Common myeloid progenitor, CD34-positive (primary cell): ENCODE results near the gene TUBGCP6.

Experiments used
- CTCF ChIA-PET: fragments of 350-600 bp; sonication (Branson Sonifier 250); formaldehyde crosslinking; loops from one replicate; lab custom pipeline; 2021; ENCODE audit warnings: antibody characterized with exemption; lab: Charles Lee
- POLR2A ChIA-PET: fragments of 350-600 bp; sonication (Branson Sonifier 250); formaldehyde crosslinking; loops from one replicate; lab custom pipeline; 2021; ENCODE audit warnings: antibody characterized with exemption; lab: Charles Lee
- DNase-seq, 3 donors: peaks; one replicate each; pipeline versions ENCODE4 v3.0.0 to v3.0.0-alpha.2; 2013
- H3K27ac ChIP-seq, 2 experiments: 1 replicate in 1 of 2; 2 replicates in 1 of 2; pipeline ENCODE4 v1.7.0; 2013; ENCODE audit warnings: inconsistent platforms in 2 of 2, low read length in 2 of 2, mild to moderate bottlenecking in 2 of 2, low read depth in 1 of 2, moderate library complexity in 1 of 2; ENCODE audit not compliant: severe bottlenecking in 2 of 2, insufficient read depth in 1 of 2, poor library complexity in 1 of 2
- H3K27me3 ChIP-seq, 5 experiments: replicated peaks in 2 of 5; 1 replicate in 3 of 5; 2 replicates in 2 of 5; pipeline versions ENCODE4 v1.6.1 to v1.7.0; 2013; ENCODE audit warnings: low read length in 4 of 5, mild to moderate bottlenecking in 2 of 5, moderate library complexity in 2 of 5, inconsistent platforms in 1 of 5; ENCODE audit not compliant: insufficient read depth in 5 of 5, control insufficient read depth in 4 of 5
- H3K36me3 ChIP-seq, 4 experiments: 1 replicate in 2 of 4; 2 replicates in 2 of 4; pipeline versions ENCODE4 v1.6.1 to v1.7.0; 2013; ENCODE audit warnings: low read length in 3 of 4, control low read depth in 1 of 4, mild to moderate bottlenecking in 1 of 4; ENCODE audit not compliant: control insufficient read depth in 4 of 4, insufficient read depth in 4 of 4
- H3K4me1 ChIP-seq, 4 experiments: 1 replicate in 3 of 4; 2 replicates in 1 of 4; pipeline versions ENCODE4 v1.6.1 to v1.7.1; 2013; ENCODE audit warnings: low read length in 3 of 4, mild to moderate bottlenecking in 3 of 4, control low read depth in 1 of 4, inconsistent platforms in 1 of 4, moderate library complexity in 1 of 4; ENCODE audit not compliant: control insufficient read depth in 4 of 4, insufficient read depth in 4 of 4; ENCODE audit errors: control extremely low read depth in 1 of 4
- H3K4me3 ChIP-seq, 7 experiments: 1 replicate in 4 of 7; 2 replicates in 3 of 7; pipeline versions ENCODE4 v1.5.1 to v1.7.0; 2013; ENCODE audit warnings: mild to moderate bottlenecking in 7 of 7, low read length in 6 of 7, moderate library complexity in 6 of 7, inconsistent platforms in 2 of 7, low read depth in 2 of 7, control low read depth in 1 of 7; ENCODE audit not compliant: insufficient read depth in 4 of 7, control insufficient read depth in 1 of 7; ENCODE audit errors: extremely low read depth in 1 of 7
- H3K9me3 ChIP-seq, 5 experiments: 1 replicate in 4 of 5; 2 replicates in 1 of 5; pipeline versions ENCODE4 v1.6.1 to v1.7.1; 2013; ENCODE audit warnings: low read length in 4 of 5, mild to moderate bottlenecking in 2 of 5, inconsistent platforms in 1 of 5, low read depth in 1 of 5, moderate library complexity in 1 of 5; ENCODE audit not compliant: control insufficient read depth in 4 of 5, insufficient read depth in 2 of 5; ENCODE audit errors: control extremely low read depth in 1 of 5
- WGBS: methylation state at CpG from one replicate; pipeline ENCODE4 v1.1.5; 2013; ENCODE audit not compliant: insufficient coverage; 5-methylcytosine and 5-hydroxymethylcytosine counted together

TUBGCP6 gene

DNA sequence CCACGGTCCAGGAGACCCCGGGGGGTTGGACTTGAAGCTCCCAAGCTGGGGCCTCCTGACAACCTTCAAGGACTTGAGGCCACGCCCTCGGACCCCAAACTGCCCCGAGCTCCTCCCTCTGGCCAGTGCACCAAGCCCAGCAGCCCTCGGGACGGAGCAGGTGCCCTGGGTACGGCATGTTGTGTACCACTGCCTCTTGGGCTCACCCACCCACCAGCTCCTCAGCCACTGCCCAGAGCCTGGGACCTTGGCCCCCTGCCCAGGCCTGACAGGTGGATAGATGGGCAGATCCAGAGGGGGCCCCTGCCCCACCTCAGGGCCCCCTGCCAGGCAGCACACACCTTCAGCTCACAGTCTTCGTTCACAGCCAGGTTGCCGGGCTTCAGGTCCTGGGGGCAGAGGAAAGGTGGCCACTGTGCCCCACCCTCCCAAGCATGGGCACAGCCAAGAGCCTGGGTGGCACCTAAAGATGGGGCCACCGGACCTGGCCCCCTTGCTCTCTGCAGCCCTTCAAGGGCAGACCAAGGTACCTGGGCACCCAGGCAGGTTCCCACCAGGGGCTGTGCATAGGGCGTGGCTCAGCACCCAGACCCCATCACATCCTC is 11.5 kb upstream of the TUBGCP6 start:
- H3K27ac ChIP-seq, result no peak overlapping the region
- no peaks in the 10 kb centered on the region for H3K27me3 ChIP-seq
- WGBS, result 94% methylated on average over 9 of the region's 12 CpGs
- peaks cover 0 to 49% (median 19%) of the 10 kb centered on the region in 4 experiments for H3K36me3 ChIP-seq
- DNase-seq, result no peak
- ChIA-PET POLR2A (no interaction called here), CTCF (interaction anchor here (0.9 to 1.2 kb wide), 2 partner anchors 20 to 85 kb away, joined by 3 to 4 read pairs; no protein-coding TSS in a partner anchor)
- H3K4me3 ChIP-seq, result no peak overlapping the region
- peaks cover 0 to 17% (median 15%) of the 10 kb centered on the region in 4 experiments for H3K4me1 ChIP-seq
- no peaks in the 10 kb centered on the region for H3K9me3 ChIP-seq

DNA sequence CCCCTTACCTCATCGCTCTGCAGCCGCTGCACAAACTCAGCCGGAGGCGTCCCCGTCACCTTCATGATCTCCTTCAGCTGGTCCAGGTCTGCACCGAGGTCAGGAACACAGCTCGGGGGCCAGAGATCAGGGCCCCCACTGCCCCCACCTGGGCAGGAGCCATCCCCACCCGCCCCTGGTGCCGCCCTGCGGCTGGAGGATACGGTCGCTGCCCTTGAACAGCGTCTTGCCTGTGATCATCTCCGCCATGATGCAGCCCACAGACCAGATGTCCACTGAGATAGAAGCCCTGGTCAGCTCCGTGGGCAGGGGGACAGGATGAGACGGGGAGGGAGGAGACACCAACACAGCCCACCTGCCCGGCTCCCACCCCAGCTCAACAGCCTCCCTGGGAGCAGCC is 10.8 kb upstream of the TUBGCP6 start:
- WGBS, result 96% methylated on average over 14 of the region's 17 CpGs
- DNase-seq, result no peak
- peaks cover 0 to 49% (median 19%) of the 10 kb centered on the region in 4 experiments for H3K36me3 ChIP-seq
- no peak overlapping the region for H3K27ac ChIP-seq
- CTCF ChIA-PET, result interaction anchor here (0.8 to 1.2 kb wide), 4 partner anchors 11 to 86 kb away, joined by 3 to 4 read pairs (median 3); partner anchors contain the start of gene TUBGCP6
- no peaks in the 10 kb centered on the region for H3K27me3 ChIP-seq
- peaks cover 0 to 19% (median 18%) of the 10 kb centered on the region in 4 experiments for H3K4me1 ChIP-seq
- POLR2A ChIA-PET, result no interaction called here
- no peak overlapping the region for H3K4me3 ChIP-seq
- no peaks in the 10 kb centered on the region for H3K9me3 ChIP-seq

- ChIA-PET CTCF (interaction anchor here (0.8 to 1.2 kb wide), 3 partner anchors 11 to 86 kb away, joined by 3 to 4 read pairs (median 3); partner anchors contain the start of gene TUBGCP6), POLR2A (no interaction called here)
- Histone ChIP-seq H3K9me3 (no peaks in the 10 kb centered on the region), H3K4me1 (peaks cover 0 to 19% (median 18%) of the 10 kb centered on the region in 4 experiments), H3K27me3 (no peaks in the 10 kb centered on the region), H3K4me3 (no peak overlapping the region), H3K27ac (no peak overlapping the region), H3K36me3 (peaks cover 0 to 49% (median 19%) of the 10 kb centered on the region in 4 experiments)
- WGBS, result 94% methylated on average over 16 of the region's 19 CpGs
- DNase-seq, result no peak
Observed at GRCh38 chr22:50255099-50255498, 10.3 kb upstream of the TUBGCP6 start.

GRCh38 chr22:50253941-50254340 is 9.1 kb upstream of the TUBGCP6 start:
- POLR2A ChIA-PET, result no interaction called here
- no peaks in the 10 kb centered on the region for H3K27me3 ChIP-seq
- 94% methylated on average over 5 of the region's 8 CpGs for whole genome bisulfite sequencing
- CTCF ChIA-PET, result interaction anchor here (0.6 to 1.6 kb wide), 4 partner anchors 53 to 215 kb away, joined by 3 to 8 read pairs (median 3); partner anchors contain the start of gene PLXNB2
- no peak overlapping the region for H3K27ac ChIP-seq
- DNase-seq, result no peak
- H3K36me3 ChIP-seq, result peaks cover 0 to 49% (median 22%) of the 10 kb centered on the region in 4 experiments
- H3K4me1 ChIP-seq, result peaks cover 0 to 29% (median 25%) of the 10 kb centered on the region in 4 experiments
- H3K9me3 ChIP-seq, result no peaks in the 10 kb centered on the region
- no peak overlapping the region for H3K4me3 ChIP-seq

- ChIA-PET CTCF (interaction anchor here (0.7 to 4.0 kb wide), 19 partner anchors 8 to 354 kb away, joined by 3 to 31 read pairs (median 4); partner anchors contain the start of genes DENND6B, MAPK12, PLXNB2 and SCO2), POLR2A (interaction anchor here (0.6 to 1.4 kb wide), 2 partner anchors 9 to 328 kb away, joined by 3 read pairs; no protein-coding TSS in a partner anchor)
- Histone ChIP-seq H3K4me1 (peaks cover 0 to 29% (median 25%) of the 10 kb centered on the region in 4 experiments), H3K36me3 (peaks cover 0 to 46% (median 25%) of the 10 kb centered on the region in 4 experiments), H3K4me3 (no peak overlapping the region), H3K27me3 (no peaks in the 10 kb centered on the region), H3K9me3 (no peaks in the 10 kb centered on the region), H3K27ac (no peak overlapping the region)
- DNase-seq, result no peak
- WGBS, result 95% methylated on average over 20 of the region's 22 CpGs
Observed at GRCh38 chr22:50253046-50253915, 8.5 kb upstream of the TUBGCP6 start.

DNA sequence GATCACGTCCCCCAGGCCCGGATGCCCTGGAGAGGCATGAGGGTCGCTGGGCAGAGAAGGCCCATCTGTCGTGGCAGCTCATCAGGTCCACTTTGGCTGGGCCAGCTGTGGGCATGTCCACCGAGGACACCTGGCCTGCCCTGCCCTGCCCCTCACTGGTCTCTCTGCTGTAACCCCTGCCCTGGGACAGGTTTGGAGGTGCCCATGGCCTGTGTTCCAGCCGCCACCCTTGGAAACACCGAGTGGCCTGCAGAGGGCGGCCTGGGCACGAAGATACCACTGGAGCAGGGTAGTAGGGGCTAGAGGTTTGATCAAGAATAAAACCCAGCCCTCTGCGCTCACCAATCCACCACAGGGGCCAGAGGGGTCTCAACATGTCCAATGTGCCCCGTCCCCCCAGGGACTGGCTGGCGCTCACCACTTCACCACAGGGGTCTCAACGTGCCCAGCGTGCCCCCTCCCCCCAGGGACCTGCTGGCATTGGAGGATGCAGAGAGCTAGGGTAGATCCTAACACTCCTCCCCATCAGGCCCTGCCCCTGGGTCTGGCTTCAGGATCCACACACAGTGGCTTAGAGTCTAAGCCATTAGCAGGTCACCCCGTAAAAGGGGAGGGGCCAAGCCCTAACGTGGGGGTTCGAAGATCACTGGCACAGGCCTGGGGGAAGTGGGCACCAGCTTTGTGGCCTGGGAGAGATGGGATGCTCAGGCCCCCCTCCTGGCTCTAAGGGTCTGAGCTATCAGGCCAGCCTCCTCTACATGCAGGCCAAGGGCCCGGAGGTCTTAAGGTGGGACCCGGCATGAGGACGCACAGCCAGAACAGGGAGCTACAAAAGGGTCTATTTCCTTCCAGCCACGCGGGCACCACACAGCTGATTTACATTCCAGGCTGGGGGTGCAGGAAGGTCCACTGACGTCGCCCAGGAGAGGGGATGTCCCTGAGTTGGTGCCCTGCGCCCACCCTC is 7.5 kb upstream of the TUBGCP6 start:
- CTCF ChIA-PET, result interaction anchor here (0.6 to 4.0 kb wide), 23 partner anchors 8 to 354 kb away, joined by 3 to 31 read pairs (median 4); partner anchors contain the start of genes DENND6B, MAPK12, PLXNB2 and SCO2
- WGBS, result 52% methylated on average over 23 of the region's 25 CpGs
- H3K4me1 ChIP-seq, result peaks cover 0 to 32% (median 27%) of the 10 kb centered on the region in 4 experiments

More for the DNA sequence above, 7.5 kb upstream of the TUBGCP6 start:
- H3K27me3 ChIP-seq, result no peaks in the 10 kb centered on the region
- peak; percentile 66 to 80 (median 77) for DNase-seq
- POLR2A ChIA-PET, result interaction anchor here (0.6 to 1.4 kb wide), 2 partner anchors 10 to 327 kb away, joined by 3 read pairs; no protein-coding TSS in a partner anchor
- H3K27ac ChIP-seq, result no peak overlapping the region
- no peaks in the 10 kb centered on the region for H3K9me3 ChIP-seq
- peaks cover 0 to 45% (median 28%) of the 10 kb centered on the region in 4 experiments for H3K36me3 ChIP-seq
- H3K4me3 ChIP-seq, result peak overlapping the region in 4 of 7 experiments; percentile 71 to 90 (median 79)
